DND-41 (cell line): ENCODE data around the gene HMGA1.

ENCODE experiments used
- ATAC-seq: fragments of 200-7000 bp; cut with Tn5 transposase; 3 replicates; pipeline ENCODE4 v1.9.1; 2021; ENCODE audit warnings: low read depth; ENCODE audit not compliant: insufficient read depth
- DNase-seq: peaks from one replicate; pipeline ENCODE4 v3.0.0-alpha.2; 2020
- H2AFZ ChIP-seq: 2 replicates; pipeline ENCODE4 v1.6.0; 2012; ENCODE audit warnings: low read depth, low read length
- H3K27ac ChIP-seq: 2 replicates; pipeline ENCODE4 v1.5.1; 2012; ENCODE audit warnings: low read length, inconsistent platforms
- H3K27me3 ChIP-seq: fragments of 200-600 bp; sonication (generic); 2 replicates; pipeline ENCODE4 v1.6.0; 2012; ENCODE audit warnings: low read length, mild to moderate bottlenecking, inconsistent platforms; ENCODE audit not compliant: insufficient read depth, poor library complexity
- H3K36me3 ChIP-seq: 2 replicates; pipeline ENCODE4 v1.5.1; 2012; ENCODE audit warnings: low read length, inconsistent platforms; ENCODE audit not compliant: insufficient read depth
- H3K4me1 ChIP-seq: 2 replicates; pipeline ENCODE4 v1.5.1; 2012; ENCODE audit warnings: mild to moderate bottlenecking, low read length; ENCODE audit not compliant: insufficient read depth
- H3K4me2 ChIP-seq: 2 replicates; pipeline ENCODE4 v1.6.0; 2012; ENCODE audit warnings: mild to moderate bottlenecking, moderate library complexity, low read length, inconsistent platforms; ENCODE audit not compliant: insufficient read depth
- H3K4me3 ChIP-seq, 2 experiments: fragments of 200-600 bp in 1 of 2; shearing (Covaris generic) in 1 of 2; 2 replicates each; pipeline ENCODE4 v1.5.1; 2012 to 2016; ENCODE audit warnings: inconsistent platforms in 2 of 2, low read length in 2 of 2, mild to moderate bottlenecking in 2 of 2, low read depth in 1 of 2, moderate library complexity in 1 of 2
- H3K79me2 ChIP-seq: 2 replicates; pipeline ENCODE4 v1.6.0; 2012; ENCODE audit warnings: low read length, inconsistent platforms; ENCODE audit not compliant: insufficient read depth
- H3K9ac ChIP-seq: 2 replicates; pipeline ENCODE4 v1.6.0; 2012; ENCODE audit warnings: low read depth, mild to moderate bottlenecking, inconsistent platforms, low read length, moderate library complexity
- H3K9me3 ChIP-seq: 2 replicates; pipeline ENCODE4 v1.5.1; 2012; ENCODE audit warnings: low read length, moderate library complexity, mild to moderate bottlenecking, inconsistent platforms; ENCODE audit not compliant: insufficient read depth, severe bottlenecking
- H4K20me1 ChIP-seq: 2 replicates; pipeline ENCODE4 v1.6.0; 2012; ENCODE audit warnings: low read length; ENCODE audit not compliant: insufficient read depth
- EZH2 ChIP-seq: IDR thresholded peaks from 3 replicates; pipeline ENCODE4 v1.6.1; 2012; ENCODE audit warnings: borderline replicate concordance, low read depth, mild to moderate bottlenecking, moderate library complexity, low read length, inconsistent platforms; ENCODE audit not compliant: severe bottlenecking
- TF ChIP-seq, protein P1 (sequence below): IDR thresholded peaks from 2 replicates; pipeline ENCODE4 v1.5.1; 2012; ENCODE audit warnings: borderline replicate concordance, low read length, moderate library complexity, mild to moderate bottlenecking; ENCODE audit not compliant: poor library complexity, severe bottlenecking; ENCODE audit errors: extremely low read depth

HMGA1 gene

DNA sequence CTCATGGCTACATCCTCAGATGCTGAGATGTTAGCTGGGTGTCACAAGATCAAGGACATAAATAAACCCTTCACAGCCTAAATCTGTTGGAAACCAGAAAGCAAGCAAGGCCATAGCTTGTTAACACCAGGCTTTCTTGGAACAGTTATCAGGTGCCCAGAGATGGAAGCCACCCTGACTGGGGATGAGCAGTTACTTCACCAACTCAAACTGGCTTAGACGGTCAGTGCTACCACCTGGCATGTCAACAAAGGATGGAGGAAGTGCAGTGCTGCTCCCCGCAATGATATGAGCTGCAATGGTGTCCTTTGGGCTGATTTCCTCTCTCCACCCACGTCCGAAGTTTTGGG lies 41.1 kb downstream of the HMGA1 start:
- no peak overlapping the region for H3K4me2 ChIP-seq
- no peaks in the 10 kb centered on the region for H4K20me1 ChIP-seq
- no peak for ATAC-seq
- H2AFZ ChIP-seq: no peak overlapping the region
- H3K27ac ChIP-seq: no peak overlapping the region
- no peaks in the 10 kb centered on the region for H3K79me2 ChIP-seq
- no peaks in the 10 kb centered on the region for H3K4me1 ChIP-seq
- H3K9me3 ChIP-seq: no peaks in the 10 kb centered on the region
- DNase-seq: no peak
- no peaks in the 10 kb centered on the region for H3K27me3 ChIP-seq
- TF ChIP-seq, protein P1, sequence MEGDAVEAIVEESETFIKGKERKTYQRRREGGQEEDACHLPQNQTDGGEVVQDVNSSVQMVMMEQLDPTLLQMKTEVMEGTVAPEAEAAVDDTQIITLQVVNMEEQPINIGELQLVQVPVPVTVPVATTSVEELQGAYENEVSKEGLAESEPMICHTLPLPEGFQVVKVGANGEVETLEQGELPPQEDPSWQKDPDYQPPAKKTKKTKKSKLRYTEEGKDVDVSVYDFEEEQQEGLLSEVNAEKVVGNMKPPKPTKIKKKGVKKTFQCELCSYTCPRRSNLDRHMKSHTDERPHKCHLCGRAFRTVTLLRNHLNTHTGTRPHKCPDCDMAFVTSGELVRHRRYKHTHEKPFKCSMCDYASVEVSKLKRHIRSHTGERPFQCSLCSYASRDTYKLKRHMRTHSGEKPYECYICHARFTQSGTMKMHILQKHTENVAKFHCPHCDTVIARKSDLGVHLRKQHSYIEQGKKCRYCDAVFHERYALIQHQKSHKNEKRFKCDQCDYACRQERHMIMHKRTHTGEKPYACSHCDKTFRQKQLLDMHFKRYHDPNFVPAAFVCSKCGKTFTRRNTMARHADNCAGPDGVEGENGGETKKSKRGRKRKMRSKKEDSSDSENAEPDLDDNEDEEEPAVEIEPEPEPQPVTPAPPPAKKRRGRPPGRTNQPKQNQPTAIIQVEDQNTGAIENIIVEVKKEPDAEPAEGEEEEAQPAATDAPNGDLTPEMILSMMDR: no peak
- no peak for TF ChIP-seq EZH2
- no peak overlapping the region for H3K9ac ChIP-seq
- no peak overlapping the region for H3K4me3 ChIP-seq
- peaks cover 33% of the 10 kb centered on the region for H3K36me3 ChIP-seq

DNA sequence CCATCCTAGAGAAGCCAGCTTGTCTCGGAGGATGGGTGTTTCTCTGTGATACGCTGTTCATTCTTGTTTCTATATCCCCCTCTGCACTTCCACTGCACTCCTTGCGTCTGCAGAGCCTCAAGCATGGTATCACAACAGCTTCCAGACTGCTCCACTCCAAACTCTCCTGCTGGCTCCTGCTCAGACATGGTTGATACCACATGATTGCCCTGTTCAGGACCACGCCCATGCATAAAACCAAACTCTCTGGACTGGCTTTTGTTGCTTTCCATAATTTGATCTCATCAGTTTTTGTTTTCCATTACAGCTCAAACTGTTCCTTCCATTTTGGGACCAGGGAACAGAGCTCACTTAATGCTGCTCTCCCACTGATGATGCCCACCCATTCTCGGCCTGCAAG lies 42.2 kb downstream of the HMGA1 start:
- no peaks in the 10 kb centered on the region for H3K27me3 ChIP-seq
- H3K4me3 ChIP-seq: no peak overlapping the region
- H2AFZ ChIP-seq: no peak overlapping the region
- no peaks in the 10 kb centered on the region for H3K4me1 ChIP-seq
- H3K79me2 ChIP-seq: no peaks in the 10 kb centered on the region
- H3K9ac ChIP-seq: no peak overlapping the region
- H3K4me2 ChIP-seq: no peak overlapping the region
- H3K27ac ChIP-seq: no peak overlapping the region
- no peaks in the 10 kb centered on the region for H4K20me1 ChIP-seq
- peaks cover 38% of the 10 kb centered on the region for H3K36me3 ChIP-seq
- no peak for ATAC-seq
- no peaks in the 10 kb centered on the region for H3K9me3 ChIP-seq
- no peak for DNase-seq
- TF ChIP-seq, protein P1: no peak
- no peak for TF ChIP-seq EZH2

DNA sequence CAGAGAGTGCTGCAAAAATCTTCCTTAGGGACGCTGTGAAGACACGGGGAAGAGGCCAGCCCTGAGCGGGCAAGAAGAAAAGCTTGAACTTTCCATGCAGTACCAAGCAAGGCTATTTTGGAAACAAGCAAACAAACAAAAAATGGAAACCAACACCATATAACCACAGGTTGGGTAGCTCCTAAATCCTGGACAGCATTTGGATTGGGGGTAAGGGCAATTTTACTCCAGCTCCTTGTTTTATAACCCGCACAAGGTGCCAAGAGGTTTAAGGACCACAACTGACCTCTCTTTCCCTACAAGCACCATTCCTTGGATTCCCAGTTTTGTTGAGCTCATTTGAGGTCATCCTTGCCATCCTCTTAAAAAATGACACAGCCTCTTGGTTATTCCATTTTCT lies 43.5 kb downstream of the HMGA1 start:
- no peak for DNase-seq
- Histone ChIP-seq H3K4me1 (no peaks in the 10 kb centered on the region), H3K4me3 (no peak overlapping the region), H3K79me2 (no peaks in the 10 kb centered on the region), H3K27ac (no peak overlapping the region), H3K36me3 (peaks cover 51% of the 10 kb centered on the region), H3K9ac (no peak overlapping the region), H4K20me1 (0 out of 2 replicates have a peak, but pooled peaks cover 3% of the 10 kb centered on the region), H3K9me3 (no peaks in the 10 kb centered on the region), H2AFZ (no peak overlapping the region), H3K4me2 (no peak overlapping the region), H3K27me3 (no peaks in the 10 kb centered on the region)
- no peak for ATAC-seq
- TF ChIP-seq, protein P1: no peak
- no peak for TF ChIP-seq EZH2
